DMS 273 treated with DMSO at 0.1 percent for 48 hours (cell line): ENCODE measurements around the gene ZNF669.

ENCODE experiments used
- DNase-seq: peaks from one replicate; lab custom pipeline; 2025; lab: John Stamatoyannopoulos, UW

ZNF669 gene

GRCh38 chr1:247060771-247061170, 43.4 kb downstream of the ZNF669 start:
- DNase-seq: no peak

- no peak for DNase-seq
Observed at GRCh38 chr1:247056071-247056470, 48.1 kb downstream of the ZNF669 start.

GRCh38 chr1:247054992-247055415, 49.2 kb downstream of the ZNF669 start:
- DNase-seq: no peak
